ENCODE results near the gene PRKAG2.
A peak's percentile ranks its signal among the peaks of the same experiment; 100 is the strongest.

Gene PRKAG2

DNA sequence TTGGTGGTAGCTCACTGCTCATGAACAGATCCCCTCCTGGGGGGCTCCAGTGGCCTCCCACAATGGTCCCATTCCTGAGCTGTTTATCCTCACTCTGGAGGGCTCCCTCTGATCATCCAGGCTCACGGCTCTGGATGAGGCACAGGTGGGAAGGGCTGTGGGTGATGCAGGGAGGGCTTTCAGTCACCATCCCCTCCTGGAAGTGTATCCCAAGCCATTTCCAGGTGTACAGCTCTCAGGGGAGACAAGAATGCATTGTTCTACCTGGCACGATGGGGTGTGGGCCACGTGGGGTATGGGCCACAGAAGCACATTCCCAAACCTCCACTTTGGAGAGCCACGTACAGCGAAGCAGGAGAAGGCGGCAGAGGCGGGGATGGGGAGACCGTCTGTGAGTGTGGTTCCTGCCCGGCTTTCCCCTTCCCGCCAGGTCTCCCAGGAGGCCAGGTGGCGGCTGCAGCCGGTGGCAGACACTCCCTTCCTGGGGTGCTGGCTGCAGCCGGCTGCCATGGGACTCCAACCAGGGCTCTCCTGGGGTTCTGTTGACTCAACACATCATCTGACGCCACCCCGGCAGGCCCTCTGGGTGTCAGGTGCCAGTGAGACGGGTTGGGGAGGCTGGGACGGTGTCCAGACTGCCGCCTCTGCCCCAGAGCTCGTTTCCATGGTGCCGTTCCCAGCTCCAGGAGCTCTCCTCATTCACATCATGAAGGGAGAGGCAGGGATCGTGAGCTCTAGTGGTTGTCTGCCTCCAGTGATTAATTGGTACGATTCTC is 187.5 kb downstream of the PRKAG2 start:
- peak; percentile 60 for DNase-seq (ENCODE audit: low read depth)
- TF ChIP-seq, protein P1, sequence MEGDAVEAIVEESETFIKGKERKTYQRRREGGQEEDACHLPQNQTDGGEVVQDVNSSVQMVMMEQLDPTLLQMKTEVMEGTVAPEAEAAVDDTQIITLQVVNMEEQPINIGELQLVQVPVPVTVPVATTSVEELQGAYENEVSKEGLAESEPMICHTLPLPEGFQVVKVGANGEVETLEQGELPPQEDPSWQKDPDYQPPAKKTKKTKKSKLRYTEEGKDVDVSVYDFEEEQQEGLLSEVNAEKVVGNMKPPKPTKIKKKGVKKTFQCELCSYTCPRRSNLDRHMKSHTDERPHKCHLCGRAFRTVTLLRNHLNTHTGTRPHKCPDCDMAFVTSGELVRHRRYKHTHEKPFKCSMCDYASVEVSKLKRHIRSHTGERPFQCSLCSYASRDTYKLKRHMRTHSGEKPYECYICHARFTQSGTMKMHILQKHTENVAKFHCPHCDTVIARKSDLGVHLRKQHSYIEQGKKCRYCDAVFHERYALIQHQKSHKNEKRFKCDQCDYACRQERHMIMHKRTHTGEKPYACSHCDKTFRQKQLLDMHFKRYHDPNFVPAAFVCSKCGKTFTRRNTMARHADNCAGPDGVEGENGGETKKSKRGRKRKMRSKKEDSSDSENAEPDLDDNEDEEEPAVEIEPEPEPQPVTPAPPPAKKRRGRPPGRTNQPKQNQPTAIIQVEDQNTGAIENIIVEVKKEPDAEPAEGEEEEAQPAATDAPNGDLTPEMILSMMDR (IDR thresholded peaks at IDR 0.05; ENCODE audit: insufficient read depth, low read depth, low read length, missing control alignments), result no peak
- H3K4me3 ChIP-seq (ENCODE audit: low read length), result no peak overlapping the region

DNA sequence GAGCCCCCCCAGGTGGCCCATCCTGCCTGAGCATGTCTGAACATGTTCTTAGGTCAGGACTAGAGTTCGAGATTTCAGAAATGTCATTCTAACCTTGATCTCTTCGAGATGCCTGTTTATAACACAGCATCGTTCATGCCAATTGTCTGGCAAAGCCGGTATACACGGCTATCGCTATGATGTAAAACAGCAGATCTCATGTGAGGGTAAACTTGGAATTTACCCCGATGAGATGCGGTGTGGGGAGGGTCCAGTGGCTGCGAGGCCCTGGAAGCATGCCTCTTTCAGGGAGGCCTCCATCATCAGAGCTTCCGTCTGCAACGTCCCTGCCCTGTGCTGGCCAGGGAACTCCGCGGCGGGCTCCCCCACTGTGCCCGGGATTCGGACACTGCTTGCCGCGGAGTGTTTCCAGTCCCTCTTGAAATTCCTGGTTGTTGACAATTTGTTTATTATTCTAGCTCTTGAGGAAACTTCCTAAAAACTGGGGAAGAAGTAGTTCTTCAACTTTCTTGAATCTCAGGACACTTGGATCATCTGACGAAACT is 188.6 kb downstream of the PRKAG2 start:
- DNase-seq (ENCODE audit: low read depth), result no peak
- TF ChIP-seq, protein P1 (IDR thresholded peaks at IDR 0.05; ENCODE audit: insufficient read depth, low read depth, low read length, missing control alignments), result no peak
- H3K4me3 ChIP-seq (ENCODE audit: low read length), result no peak overlapping the region

DNA sequence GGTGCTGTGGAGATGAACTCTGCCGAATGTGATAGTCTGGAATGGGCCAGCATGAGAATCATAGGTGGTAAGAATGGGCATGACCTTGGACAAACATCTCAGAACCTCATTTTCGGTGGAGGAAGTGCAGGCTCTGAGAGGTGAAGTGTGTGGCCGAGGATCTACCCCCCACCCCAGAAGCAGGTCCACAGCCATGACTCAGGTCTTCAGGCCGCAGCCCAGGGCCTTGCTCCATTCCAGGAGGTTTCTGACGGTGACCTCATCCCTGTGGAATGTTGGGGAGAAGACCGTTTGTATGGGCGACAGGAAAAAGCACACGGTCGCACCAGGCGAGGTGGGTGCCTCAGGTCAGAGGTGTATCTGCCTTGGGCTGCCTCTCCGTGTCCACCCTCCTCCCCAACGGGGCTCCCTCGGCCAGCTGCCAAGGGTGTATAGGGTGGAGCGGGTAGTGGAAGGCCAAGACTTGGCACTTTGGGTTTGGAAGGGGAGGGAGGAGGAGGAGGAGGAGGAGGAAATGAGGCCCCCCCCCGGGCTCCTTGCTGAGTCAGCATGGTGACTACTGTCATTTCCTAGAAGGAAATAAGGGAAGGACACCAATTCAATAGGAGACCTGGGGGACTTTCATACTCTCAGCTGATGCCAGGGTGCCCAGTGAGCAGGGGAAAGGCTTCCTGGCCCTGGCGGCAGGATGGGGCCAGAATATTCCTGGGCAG is 189.2 kb downstream of the PRKAG2 start:
- H3K4me3 ChIP-seq (ENCODE audit: low read length), result no peak overlapping the region
- peak; percentile 94 for DNase-seq (ENCODE audit: low read depth)

DNA sequence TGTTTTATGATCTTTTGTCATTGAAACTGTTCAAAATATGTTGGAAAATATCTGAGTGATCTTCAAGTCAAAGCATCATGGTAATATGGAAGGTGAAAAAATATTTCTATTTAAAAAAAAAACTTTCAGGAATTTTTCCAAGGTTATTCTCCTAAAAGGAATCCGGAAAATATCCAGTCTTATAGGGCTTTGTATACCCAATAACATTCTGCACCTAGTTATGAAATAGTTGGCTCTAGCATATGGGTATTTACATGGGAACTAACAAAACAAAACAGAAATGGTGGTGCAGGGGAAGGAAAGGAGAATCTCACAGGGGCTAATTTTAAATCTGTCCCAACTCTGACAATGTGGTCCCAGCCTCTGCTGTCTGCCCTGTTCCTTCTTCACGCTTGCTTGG is 190.1 kb downstream of the PRKAG2 start:
- no peak for DNase-seq (ENCODE audit: low read depth)
- TF ChIP-seq, protein P1 (IDR thresholded peaks at IDR 0.05; ENCODE audit: insufficient read depth, low read depth, low read length, missing control alignments), result no peak
- H3K4me3 ChIP-seq (ENCODE audit: low read length), result no peak overlapping the region

More for the DNA sequence above, 189.2 kb downstream of the PRKAG2 start:
- TF ChIP-seq, protein P1 (IDR thresholded peaks at IDR 0.05; ENCODE audit: insufficient read depth, low read depth, low read length, missing control alignments), result no peak

DNA sequence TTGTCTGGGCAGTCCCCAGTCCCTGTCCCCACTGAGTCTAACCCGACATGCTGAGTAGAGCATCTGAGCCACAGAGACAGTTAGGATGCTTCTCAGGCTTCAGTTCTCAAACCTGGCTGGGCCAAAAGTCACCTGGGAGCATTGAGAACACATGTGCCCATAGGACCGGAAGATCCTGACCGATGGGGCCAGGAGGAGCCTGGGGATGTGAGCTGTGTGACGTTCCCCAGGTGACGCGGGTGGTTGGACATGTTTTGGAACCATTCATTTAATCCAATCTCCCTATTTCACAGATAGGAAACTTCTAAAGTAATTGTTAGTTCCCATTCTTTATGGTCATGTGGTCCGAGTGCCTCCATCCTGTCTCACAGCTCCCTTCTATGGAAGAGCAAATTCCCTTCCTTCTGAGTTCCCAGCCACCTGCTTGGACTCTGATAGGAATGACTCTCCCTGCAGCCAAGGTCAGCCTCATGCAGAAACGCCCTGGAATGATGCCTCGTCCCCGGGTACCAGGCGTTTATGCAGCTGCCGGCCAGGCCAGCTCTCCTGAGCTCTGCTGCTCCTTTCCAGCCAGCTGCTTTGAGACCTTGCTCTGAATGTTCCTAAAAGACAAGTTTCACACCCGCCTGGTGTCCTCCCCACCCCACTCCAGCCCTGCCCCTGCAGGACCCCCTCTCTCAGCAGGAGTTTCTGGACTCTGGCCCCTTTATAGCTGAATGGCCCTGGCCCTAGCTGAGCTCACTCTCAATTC is 190.7 kb downstream of the PRKAG2 start:
- no peak overlapping the region for H3K4me3 ChIP-seq (ENCODE audit: low read length)
- no peak for DNase-seq (ENCODE audit: low read depth)
- TF ChIP-seq, protein P1 (IDR thresholded peaks at IDR 0.05; ENCODE audit: insufficient read depth, low read depth, low read length, missing control alignments), result no peak

DNA sequence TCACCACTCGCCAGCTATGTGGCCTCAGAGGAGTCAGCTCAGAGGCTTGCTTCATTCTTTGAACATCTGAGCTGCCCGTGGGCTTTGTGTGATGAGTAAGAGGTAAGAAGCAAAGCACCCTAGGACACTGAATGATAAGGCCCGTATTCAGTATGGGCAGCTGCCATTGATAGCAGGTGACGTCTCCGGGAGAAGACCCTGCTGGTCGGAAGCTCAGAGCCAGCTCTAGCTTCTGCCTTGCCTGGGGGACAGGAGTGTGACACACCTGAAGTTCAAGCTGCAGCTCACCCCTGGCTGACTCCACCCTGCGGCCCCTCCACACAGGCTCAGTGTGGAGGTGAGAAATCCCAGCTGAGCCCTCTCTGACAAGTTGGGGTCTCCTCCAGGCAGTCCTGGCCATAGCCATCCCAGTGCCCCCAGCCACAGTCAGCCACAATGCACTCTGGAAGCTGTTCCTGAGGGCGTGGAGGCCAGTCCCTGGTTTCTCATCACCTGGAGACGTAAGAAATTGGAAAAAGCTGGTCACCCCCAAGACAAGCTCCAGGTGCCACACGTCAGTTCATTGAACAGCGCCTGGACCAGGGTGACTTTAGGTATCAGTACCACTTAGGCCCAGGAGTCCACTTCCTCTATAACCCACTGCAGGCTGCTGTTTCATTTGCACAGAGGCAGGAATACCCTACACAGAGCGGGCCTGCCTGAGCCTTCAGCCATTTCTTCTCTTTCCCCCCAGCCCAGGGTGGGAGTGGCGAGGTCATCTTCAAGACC is 192.3 kb downstream of the PRKAG2 start:
- no peak overlapping the region for H3K4me3 ChIP-seq (ENCODE audit: low read length)
- TF ChIP-seq, protein P1 (IDR thresholded peaks at IDR 0.05; ENCODE audit: insufficient read depth, low read depth, low read length, missing control alignments), result no peak
- no peak for DNase-seq (ENCODE audit: low read depth)
